ENCODE data around the gene TOR4A. TPM values are rescaled to one million over a fixed set of nuclear protein-coding genes. Genes with fewer than 3 reads are reported as not detected.
A peak's percentile ranks its signal among the peaks of the same experiment; 100 is the strongest.

The TOR4A gene
- total RNA-seq, 1 donor, result 5.4 TPM

DNA sequence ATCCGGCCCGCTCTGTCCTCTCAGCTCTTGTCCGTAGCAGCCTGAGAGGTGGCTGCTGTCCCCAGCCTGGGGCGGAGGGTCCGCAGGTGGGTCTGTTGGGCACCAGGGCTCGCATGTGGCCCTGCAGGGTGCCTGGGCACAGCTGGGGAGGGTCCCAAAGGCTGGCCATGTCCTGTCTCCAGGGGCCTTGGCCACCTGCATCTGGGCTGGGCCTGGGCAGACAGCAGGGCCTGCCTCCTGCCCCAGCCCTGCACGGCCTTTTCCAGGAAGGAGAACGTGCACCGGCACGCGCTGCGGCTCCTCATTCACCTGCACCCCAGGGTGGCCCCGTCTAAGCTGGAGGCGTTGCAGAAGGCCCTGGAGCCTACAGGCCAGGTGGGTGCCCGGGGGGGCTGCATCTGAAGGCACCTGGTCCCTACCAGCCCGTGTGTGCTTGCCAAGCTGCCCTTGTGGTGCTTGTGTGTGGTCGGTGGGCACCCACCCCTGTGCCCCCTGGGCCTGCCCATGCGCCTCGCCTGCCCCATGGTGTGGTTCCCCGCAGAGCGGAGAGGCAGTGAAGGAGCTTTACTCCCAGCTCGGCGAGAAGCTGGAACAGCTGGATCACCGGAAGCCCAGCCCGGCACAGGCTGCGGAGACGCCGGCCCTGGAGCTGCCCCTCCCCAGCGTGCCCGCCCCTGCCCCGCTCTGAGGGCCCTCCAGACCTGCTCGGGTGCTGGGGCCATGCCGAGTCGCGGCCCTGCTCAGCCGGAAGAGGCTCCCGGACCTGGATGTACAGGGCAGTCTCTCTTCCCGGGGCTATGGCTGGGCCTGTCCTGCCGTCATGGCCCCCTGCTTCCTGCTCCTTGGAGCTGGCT is 5.1 kb upstream of the TOR4A start:
- no peak overlapping the region for H3K4me3 ChIP-seq (ENCODE audit: low read length)
- H3K4me1 ChIP-seq (ENCODE audit: insufficient read depth, low read length), result peaks cover 50% of the 10 kb centered on the region
- no peaks in the 10 kb centered on the region for H3K27me3 ChIP-seq (ENCODE audit: insufficient read depth, low read length)
- H3K9me3 ChIP-seq (ENCODE audit: low read depth, low read length), result no peaks in the 10 kb centered on the region

- peaks cover 48% of the 10 kb centered on the region for H3K4me1 ChIP-seq (ENCODE audit: insufficient read depth, low read length)
- H3K27me3 ChIP-seq (ENCODE audit: insufficient read depth, low read length), result no peaks in the 10 kb centered on the region
- H3K4me3 ChIP-seq (ENCODE audit: low read length), result no peak overlapping the region
- no peaks in the 10 kb centered on the region for H3K9me3 ChIP-seq (ENCODE audit: low read depth, low read length)
Measured at GRCh38 chr9:137273095-137273490, 4.4 kb upstream of the TOR4A start.

GRCh38 chr9:137273611-137274320 is 3.8 kb upstream of the TOR4A start:
- Histone ChIP-seq H3K4me3 (ENCODE audit: low read length) (no peak overlapping the region), H3K27me3 (ENCODE audit: insufficient read depth, low read length) (no peaks in the 10 kb centered on the region), H3K9me3 (ENCODE audit: low read depth, low read length) (no peaks in the 10 kb centered on the region), H3K4me1 (ENCODE audit: insufficient read depth, low read length) (peaks cover 46% of the 10 kb centered on the region)

DNA sequence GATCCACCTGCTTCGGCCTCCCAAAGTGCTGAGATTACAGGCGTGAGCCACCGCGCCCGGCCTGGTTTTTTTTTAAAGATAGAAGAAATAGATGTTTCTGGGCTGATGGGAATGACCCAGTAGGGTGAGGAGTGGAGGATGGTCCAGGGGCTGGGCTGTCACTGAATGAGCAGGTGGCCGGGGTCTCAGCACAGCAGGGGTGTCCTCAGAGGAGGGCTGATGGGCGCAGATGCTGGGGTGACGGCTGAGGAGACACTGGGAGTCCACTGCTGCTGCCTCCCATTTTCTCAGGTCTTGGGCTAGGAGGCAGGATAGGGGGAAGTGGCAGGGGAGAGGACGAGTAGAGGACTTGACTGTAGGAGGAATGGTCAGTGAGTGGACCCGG is 2.3 kb upstream of the TOR4A start:
- no peaks in the 10 kb centered on the region for H3K27me3 ChIP-seq (ENCODE audit: insufficient read depth, low read length)
- H3K4me3 ChIP-seq (ENCODE audit: low read length), result no peak overlapping the region
- no peaks in the 10 kb centered on the region for H3K9me3 ChIP-seq (ENCODE audit: low read depth, low read length)
- peaks cover 54% of the 10 kb centered on the region for H3K4me1 ChIP-seq (ENCODE audit: insufficient read depth, low read length)

DNA sequence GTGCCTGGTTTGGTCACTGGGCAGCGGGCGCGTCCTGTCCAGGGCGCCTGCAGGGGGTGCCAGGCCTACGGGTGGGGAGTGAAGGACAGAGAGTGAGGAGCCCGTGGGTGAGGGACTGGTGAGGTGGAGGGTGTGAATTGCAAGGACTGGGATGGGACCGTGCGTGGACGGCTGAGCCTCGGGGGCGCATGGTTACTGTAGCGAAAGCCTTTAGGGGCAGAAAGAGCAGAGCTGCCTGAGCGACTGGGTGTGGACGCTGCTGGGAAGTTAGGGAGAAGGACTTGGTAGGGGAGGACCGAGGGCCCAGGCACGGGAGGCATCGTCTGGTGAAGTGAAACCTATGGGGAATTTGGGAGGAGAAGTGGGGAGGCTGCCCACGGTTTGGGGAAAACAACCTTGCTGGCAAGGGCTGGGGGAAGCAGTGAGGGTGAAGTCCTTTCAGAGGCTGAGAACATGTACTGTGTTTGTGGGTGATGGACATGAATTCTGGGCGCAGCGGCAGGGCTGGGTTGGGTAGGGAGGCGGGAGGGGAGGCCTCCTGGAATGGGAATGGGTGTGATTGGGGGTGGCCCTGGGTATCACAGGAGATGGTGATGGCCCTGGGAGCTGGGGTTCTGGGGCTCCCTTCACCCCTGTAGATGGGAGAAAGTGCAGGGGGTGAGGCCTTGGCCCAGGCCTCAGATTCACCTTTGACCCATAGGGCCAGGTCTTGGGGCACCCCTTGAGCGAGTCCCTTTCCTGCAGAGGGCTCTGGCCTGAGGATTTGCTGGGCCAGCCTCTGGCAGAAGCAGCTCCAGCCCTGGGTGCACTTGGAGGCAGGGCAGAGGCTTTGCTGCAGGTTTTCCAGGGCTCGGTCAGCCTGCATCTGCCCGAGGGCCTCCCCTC is 1.7 kb upstream of the TOR4A start:
- Histone ChIP-seq H3K9me3 (ENCODE audit: low read depth, low read length) (no peaks in the 10 kb centered on the region), H3K27me3 (ENCODE audit: insufficient read depth, low read length) (no peaks in the 10 kb centered on the region), H3K4me3 (ENCODE audit: low read length) (no peak overlapping the region), H3K4me1 (ENCODE audit: insufficient read depth, low read length) (peaks cover 60% of the 10 kb centered on the region)

DNA sequence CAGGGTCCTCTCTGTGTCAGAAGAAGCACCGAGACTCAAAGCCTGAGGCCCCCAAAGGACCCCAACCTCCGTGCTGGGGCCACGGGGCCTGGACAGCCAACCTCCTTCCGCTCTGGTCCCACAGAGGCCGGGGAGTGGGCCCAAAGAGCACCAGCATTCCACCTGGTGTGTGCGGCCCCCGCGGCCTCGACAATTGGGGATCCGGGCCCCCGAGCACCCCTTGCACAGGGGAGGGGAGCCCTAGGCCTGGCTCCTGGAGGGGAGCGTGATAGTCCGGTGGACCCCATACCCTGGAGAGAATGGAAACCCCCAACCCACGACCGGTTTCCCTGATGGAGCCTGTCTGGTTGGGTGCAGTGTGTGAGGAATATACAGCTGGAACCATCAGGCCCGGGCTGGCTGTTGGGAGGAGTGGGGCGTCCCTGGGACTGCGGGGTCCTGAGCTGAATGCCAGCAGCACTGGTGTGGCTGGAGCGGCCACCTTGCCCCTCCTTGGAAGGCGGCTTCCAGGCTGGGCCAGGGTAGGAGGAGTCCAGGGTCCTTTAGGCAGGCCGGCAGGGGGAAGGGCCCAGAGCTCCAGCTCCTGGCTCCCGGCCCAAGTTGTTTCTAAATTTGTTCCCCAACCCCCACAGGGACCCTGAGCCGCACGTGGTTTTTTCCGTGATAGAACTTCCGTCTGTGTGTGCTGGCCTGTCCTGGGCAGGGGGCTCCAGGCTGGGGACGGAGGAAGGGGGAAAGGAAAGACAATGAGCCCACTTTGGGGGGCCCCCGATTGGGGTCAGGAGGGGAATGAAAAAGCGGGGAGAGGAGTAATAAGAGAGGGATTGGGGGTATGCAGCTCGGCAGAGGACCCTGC is 825 bp upstream of the TOR4A start:
- H3K27me3 ChIP-seq (ENCODE audit: insufficient read depth, low read length), result no peaks in the 10 kb centered on the region
- H3K4me3 ChIP-seq (ENCODE audit: low read length), result peak overlapping the region; percentile 81
- peaks cover 64% of the 10 kb centered on the region for H3K4me1 ChIP-seq (ENCODE audit: insufficient read depth, low read length)
- no peaks in the 10 kb centered on the region for H3K9me3 ChIP-seq (ENCODE audit: low read depth, low read length)

GRCh38 chr9:137278061-137278701 is 655 bp downstream of the TOR4A start:
- peaks cover 65% of the 10 kb centered on the region for H3K4me1 ChIP-seq (ENCODE audit: insufficient read depth, low read length)
- no peaks in the 10 kb centered on the region for H3K27me3 ChIP-seq (ENCODE audit: insufficient read depth, low read length)
- peak overlapping the region; percentile 81 for H3K4me3 ChIP-seq (ENCODE audit: low read length)
- no peaks in the 10 kb centered on the region for H3K9me3 ChIP-seq (ENCODE audit: low read depth, low read length)

GRCh38 chr9:137278721-137279711 is 1.5 kb downstream of the TOR4A start:
- Histone ChIP-seq H3K4me1 (ENCODE audit: insufficient read depth, low read length) (peaks cover 65% of the 10 kb centered on the region), H3K4me3 (ENCODE audit: low read length) (peak overlapping the region; percentile 81)

DNA sequence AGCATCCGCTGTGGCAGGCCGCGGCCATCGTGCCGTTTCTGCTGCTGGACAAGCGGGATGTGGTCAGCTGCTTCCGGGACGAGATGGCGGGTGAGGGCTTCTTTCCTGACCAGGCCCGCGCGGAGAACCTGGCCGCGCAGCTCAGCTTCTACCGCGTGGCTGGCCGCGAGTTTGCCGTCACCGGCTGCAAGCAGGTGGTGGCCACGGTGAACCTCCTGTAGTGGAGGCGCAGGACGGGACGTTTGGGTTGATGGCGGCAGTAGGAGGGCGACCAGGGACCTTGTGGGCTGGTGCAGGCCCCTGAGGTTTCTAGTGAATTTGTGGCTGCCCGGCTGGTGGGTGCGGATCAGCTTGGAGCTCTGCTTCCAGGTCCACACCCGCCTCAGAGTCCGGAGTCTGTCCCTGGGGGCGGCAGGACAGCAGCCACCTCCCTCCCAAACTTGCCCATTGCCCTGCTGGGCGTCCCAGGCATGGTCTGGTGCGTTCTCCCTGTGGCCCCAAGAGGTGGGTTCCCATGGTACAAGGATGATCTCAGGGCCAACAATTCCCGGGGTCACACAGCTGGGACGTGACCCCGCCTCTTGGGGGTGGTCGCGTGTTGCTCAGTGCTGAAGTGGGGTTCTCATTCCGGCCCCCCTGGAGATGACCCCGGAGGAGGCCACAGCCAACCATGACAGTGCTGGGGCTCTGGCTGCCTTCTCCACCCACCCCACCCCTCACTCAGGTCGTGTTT is 2.4 kb downstream of the TOR4A start:
- H3K4me1 ChIP-seq (ENCODE audit: insufficient read depth, low read length), result peaks cover 65% of the 10 kb centered on the region
- H3K4me3 ChIP-seq (ENCODE audit: low read length), result no peak overlapping the region
- H3K27me3 ChIP-seq (ENCODE audit: insufficient read depth, low read length), result no peaks in the 10 kb centered on the region
- H3K9me3 ChIP-seq (ENCODE audit: low read depth, low read length), result no peaks in the 10 kb centered on the region

More at GRCh38 chr9:137278721-137279711, 1.5 kb downstream of the TOR4A start:
- Histone ChIP-seq H3K9me3 (ENCODE audit: low read depth, low read length) (no peaks in the 10 kb centered on the region), H3K27me3 (ENCODE audit: insufficient read depth, low read length) (no peaks in the 10 kb centered on the region)

GRCh38 chr9:137280474-137281344 is 3.2 kb downstream of the TOR4A start:
- no peaks in the 10 kb centered on the region for H3K27me3 ChIP-seq (ENCODE audit: insufficient read depth, low read length)
- no peak overlapping the region for H3K4me3 ChIP-seq (ENCODE audit: low read length)
- H3K9me3 ChIP-seq (ENCODE audit: low read depth, low read length), result no peaks in the 10 kb centered on the region
- peaks cover 64% of the 10 kb centered on the region for H3K4me1 ChIP-seq (ENCODE audit: insufficient read depth, low read length)

DNA sequence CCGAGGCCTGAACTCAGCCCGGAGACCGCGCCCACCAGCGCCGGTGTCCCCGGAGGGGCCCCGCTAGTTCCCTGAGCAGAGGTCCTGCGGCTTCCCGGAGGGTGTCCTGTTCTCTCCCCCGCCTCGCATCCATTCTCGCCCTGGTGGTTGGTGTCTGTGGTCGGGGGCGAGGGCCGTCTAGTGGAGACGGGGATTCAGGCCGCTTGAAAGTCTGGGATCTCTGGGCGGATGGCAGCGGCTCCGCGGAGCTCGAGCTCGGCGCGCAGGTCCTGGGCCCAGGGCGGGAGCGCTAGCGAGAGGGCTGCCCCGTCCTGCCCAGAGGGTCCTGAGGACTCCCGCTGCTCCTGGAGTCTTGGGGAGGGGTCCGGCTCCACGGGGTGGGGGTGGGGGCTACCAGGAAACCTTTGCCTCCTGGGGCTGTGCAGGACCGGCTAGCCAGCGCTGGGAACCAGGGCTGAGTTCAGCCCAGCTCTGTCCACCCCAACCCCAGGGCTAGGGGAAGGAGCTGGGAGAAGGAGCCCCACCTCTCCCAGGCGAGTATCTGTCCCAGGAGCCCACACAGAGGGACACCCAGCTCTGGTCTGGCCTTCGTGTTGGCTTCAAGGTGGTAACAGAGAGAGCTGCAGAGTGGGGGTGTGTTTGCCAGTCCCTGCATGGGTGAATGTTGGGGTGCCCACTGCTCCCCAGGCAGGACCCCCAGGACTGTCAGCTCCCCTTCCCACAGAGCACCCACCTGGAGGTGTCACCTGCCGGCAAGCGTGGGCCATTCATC is 4.0 kb downstream of the TOR4A start:
- H3K27me3 ChIP-seq (ENCODE audit: insufficient read depth, low read length), result no peaks in the 10 kb centered on the region
- no peaks in the 10 kb centered on the region for H3K9me3 ChIP-seq (ENCODE audit: low read depth, low read length)
- H3K4me1 ChIP-seq (ENCODE audit: insufficient read depth, low read length), result peaks cover 62% of the 10 kb centered on the region
- no peak overlapping the region for H3K4me3 ChIP-seq (ENCODE audit: low read length)

Data from mononuclear cell (primary cell).